GM18873 (cell line): ENCODE data around the gene MAP2K3.
"Not testable (repeated sequence)": the region's sequence is repeated elsewhere in the genome, so short reads cannot be mapped to it uniquely, and the experiment has no call there.

ENCODE experiments used
- ATAC-seq: cut with Tn5 transposase; IDR thresholded peaks from one replicate; pipeline ENCODE4 v1.9.1; 2021; ENCODE audit warnings: mild to moderate bottlenecking, moderate library complexity, moderate number of reproducible peaks; ENCODE audit not compliant: unreplicated experiment, low FRiP score

Gene MAP2K3

DNA sequence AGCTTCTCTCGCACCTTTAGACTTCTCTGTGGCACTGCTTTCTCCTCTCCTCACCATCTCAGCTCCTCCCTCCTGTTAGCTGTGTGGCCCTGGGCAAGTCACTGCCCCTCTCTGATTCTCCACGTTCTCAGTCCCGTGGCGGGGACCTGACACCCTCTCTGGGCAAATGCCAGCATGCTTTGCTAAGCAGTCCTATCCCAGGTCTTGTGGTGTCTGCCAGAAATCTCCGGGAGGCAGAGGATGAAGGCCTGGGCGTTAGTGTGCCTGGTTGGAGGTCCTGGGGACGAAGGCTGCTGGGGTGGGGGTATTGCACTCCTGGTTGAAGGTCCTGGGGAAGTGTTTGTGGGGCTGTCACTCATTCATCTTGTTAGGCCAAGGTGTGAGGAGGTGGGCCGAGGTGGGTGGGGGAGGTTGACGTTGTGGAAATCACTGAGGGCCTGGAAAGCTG, 37.3 kb downstream of the MAP2K3 start:
- not testable (repeated sequence) for ATAC-seq

DNA sequence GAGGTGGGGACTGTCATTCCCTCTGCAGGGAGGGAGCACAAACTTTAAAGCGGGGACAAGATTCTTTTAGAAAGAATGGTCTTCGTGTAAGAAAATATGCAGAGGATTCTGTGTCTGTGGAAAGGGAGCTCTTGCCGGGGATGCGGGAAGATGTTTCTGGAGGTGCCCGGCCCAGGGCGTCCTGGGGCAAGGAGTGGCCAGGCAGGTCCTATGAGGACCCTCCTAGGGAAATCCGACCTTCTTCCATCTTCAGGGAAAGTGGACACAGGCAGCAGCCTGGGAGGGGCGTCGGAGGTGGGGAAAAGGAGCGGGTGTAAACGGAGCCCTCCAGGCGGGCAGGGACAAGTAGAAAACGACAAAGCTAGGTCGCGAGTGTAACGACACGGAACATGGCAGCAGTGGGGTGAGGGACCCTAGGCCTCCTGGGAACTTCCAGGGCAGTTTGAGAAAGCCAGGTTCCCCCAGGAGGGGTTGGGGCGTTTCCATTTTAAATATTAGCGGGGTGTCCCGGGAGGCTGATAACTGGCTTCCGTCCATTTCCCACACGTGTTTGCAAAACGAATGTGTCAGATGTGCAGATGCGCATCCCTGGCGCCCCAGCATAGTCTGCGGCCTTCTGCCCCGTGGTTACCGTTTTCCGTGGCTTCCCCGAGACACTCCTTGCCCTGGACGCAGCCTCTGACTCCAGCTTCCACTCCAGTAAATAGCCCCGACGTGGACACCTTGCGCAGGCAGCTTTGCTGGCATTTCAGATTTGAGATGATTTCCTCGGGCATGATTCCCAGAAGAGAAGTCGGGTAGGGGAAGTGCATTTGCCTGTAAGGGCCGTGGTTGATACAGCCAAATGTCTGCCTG, 39.0 kb downstream of the MAP2K3 start:
- ATAC-seq = not testable (repeated sequence)

DNA sequence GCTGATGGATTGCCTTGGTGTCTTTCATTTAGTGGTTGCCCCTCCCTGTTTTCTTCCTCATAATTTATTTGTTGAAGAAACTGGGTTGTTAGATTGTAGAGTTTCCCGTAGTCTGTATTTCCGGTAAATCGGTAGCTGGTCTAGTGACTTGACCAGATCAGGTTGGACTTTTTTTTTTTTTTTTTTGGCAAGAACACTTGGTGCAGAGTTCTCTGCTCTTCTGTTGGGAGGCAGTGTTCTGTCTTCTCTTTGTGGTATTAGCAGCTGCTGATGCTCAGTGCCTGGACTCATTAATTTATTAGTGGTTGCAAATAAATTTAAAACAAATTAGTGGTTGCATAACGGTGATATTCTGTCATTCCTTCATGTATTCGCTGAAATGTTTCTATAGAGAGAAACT, 40.2 kb downstream of the MAP2K3 start:
- not testable (repeated sequence) for ATAC-seq

DNA sequence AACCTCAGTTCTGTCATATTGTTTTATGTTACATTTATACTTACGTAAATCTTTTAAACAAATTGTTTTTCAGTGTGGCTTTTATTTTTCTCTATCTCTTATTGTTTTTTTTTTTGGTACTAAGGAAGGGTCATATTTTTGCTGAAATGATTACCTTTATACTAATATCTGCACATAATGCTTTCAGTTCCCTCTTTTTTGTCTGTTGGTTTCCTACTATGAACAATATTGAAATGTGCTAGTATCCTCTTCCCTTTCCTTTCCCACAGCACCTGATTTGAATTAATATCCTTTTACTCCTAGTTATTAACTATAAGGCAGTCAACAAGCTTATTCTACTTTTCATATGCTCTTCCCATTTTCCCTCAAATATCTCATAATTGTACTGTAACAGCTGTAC, 43.4 kb downstream of the MAP2K3 start:
- ATAC-seq = not testable (repeated sequence)

DNA sequence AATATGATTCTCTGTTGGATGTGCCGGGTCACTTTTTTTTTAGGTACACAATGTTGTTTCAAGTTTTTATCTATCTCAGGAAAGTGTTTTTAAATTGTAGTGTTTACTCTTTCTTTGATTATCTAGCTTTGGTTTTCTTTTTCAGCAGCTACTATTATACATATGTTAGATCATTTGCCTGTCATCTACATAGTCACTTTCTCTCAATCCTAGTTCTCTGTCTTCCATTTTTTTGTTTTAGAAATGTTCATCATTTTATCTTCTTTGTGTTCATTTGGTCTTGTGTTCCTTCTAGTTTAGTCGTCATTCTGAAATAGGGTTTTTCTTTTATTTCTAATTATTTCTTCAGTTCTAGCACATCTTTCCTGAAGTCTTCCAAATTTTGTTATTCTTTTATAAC, 44.3 kb downstream of the MAP2K3 start:
- not testable (repeated sequence) for ATAC-seq

DNA sequence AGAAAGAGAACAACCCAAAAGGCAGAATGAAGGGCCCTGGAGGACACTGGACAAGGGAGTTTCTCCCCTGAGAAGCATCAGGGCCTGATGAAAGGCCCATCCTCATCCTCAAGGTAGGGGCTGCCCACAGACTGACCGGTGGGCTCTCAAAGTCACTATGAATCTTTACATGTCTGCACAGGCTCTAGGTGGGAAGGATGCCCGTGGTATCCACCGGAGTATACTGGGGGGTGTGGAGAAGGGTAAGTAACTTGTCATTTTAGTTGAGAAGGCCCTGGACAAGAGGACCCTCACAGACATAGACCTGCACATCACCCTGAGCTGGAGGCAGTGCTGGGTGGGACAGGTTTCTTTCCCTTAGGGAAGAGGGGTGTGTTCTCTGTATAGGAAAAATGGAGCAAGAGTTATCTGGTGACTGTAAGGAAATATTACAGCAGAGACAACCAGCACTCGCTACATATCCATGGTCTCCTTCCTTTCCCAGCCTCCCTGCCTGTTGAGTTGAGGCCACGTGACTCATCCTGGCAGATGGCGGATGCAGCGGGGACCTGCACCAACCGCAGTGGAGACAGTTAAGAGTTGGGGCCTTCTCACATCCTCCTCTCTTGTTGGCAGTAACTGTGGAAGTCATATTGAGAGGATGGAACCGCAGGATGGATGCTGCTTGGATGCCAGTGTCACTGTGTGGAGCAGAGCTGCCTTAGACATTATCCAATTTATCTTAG, 46.1 kb downstream of the MAP2K3 start:
- ATAC-seq = no peak

DNA sequence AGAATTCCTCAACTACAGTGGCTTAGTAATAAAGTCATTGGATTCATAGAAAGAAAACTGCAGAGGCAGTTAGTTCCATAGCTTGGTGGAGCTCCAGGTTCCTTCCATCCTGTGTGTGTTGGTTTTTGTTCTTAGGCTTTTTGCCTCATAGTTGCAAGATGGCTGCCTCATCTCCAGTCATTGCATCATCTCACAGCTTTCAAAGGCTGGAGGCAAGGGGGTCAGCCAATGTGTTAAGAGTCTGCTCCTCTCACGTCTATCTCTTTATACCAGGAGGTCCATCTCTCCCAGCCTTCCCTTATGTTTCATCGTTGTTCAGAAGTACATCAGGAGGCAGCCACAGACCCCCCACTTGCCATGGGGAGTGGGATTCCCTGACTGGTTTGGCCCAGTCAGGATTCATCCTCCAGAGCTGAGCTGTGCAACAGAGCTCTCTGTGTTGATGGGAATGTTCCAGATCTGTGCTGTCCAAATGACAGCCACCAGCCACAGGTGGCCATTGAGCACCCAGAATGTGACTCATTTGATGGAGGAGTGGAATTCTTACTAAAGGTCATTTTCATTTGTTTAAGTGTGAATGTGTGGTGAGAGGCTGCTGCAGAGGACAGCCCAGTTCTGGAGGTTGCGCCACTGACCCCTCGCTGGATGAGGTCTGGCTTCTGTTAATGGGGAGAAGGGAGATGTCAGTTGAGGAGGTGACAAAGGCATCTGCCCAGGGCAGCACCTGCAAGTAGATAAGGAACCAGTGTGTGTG, 52.2 kb downstream of the MAP2K3 start:
- not testable (repeated sequence) for ATAC-seq

DNA sequence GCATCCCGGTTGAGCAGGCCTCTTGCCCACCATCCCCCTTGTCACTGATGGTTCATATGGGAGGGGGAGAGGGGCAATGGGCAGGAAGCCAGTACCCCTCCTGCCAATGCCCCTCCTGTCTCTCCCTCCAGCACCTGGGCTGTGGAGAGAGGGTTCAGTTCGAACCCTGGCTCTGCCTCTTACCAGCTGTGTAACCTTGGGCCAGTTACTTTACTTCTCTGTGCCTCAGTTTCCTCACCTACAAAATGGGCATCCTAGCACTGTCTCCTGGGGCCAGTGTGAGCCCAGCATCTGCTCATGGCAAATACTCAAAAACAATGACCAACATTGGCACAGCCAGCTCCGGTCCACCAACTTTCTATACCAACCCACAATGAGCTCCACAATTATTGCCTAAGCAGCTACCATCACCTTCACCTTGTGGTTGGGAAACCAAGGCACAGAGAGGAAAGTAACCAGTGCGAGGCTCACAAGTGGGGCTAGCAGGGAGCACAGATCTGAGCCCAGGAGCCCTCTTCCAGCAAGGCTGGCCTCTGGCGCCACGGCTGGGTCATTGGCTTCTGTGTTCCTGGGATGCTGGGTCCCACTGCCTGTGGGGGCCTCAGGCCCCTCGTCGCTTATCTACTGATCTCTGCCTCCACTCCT, 53.6 kb downstream of the MAP2K3 start:
- not testable (repeated sequence) for ATAC-seq

DNA sequence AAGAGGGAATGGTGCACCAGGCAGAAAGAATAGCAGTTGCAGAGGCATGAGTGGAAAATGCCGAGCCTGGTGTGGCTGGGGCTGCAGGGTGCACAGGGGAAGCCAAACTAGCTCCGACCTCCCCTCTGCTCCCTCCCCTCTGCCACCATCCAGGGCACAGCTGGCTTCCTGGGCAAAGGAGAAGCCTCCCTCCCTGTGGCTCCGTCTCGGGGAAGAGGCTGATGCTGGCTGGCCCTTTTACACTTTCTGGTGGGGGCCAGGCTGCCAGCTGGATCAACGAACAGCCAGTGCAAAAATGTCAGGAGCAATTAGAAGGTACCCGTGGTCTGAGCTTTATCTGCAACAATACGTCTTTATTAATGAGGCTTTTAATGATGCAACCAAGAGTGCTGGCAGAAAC, 54.5 kb downstream of the MAP2K3 start:
- no peak for ATAC-seq

DNA sequence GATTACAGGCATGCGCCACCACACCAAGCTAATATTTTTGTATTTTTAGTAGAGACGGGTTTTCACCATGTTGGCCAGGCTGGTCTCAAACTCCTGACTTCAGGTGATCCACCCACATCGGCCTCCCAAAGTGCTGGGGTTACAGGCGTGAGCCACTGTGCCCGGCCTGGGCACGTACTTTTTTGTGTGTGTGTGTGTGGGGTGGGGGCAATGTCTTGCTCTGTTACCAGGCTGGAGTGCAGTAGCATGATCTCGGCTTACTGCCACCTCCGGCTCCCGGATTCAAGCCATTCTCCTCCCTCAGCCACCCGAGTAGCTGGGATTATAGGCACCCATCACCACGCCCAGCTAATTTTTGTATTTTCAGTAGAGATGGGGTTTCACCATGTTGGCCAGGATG, 55.1 kb downstream of the MAP2K3 start:
- ATAC-seq = not testable (repeated sequence)

DNA sequence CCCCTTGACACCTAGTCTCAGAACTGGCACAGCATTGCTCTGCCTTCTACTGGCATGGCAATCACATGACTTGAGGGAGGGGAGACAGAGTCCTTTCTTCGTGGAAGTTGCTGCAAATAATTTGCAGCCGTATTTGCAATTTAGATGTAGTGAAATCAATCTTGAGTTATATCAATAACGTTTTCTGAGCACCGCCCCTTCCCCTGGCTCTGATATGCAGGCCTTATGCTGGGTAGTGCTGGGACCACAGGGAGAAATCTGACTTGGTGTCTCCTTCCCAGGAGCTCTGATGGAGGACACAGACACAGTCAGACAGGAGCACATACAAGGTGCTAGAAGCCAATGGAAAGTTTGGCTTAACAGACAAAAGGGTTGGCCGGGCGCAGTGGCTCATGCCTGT, 55.9 kb downstream of the MAP2K3 start:
- not testable (repeated sequence) for ATAC-seq

DNA sequence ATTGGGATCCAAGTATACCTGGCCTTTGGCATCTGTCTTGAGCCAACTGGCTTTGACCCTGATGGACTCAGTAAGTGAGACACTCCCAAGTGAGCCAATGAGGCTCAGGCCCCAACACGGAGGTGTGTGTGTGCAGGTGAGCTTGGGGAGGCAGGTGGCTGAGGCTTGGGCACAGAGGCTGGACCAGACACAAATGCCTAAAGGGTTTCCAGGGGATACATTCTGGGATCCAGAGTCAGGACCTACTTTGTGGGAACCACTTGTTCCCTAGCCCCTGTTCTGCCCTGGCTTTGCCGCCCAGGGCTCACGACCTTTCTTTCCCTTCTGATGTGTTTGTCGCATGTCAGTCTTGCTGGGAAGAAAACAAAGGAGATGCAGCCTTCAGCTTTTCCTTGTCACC, 56.8 kb downstream of the MAP2K3 start:
- ATAC-seq = not testable (repeated sequence)

DNA sequence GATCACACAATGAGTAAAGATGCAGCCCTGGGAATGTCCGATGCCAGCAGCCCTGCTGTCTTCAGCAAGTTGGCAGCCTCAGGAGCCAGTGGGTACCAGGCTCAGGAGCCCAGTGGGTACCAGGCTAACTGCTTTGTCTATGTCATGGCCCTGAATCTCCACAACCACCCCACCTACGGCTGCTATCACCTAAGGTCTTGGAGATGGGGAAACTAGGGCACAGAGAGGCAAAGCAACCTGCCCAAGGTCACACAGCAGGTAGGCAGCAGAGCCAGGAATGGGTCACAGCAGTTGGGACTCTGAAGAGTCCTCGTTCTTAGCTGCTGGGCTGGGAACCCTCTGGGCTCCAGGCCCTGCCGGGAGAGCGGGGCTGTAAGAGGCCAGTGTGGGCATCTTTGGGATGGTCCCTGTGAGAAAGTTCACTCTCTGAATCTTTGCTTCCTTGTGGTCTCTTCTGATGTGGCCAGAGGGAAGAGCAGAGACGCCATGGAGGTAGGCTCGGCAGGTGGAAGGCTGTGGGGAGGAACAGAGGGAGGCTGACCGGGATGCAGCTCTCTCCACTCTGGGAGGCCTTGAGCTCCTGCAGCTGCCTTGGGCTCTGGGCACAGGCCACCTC, 57.5 kb downstream of the MAP2K3 start:
- ATAC-seq = not testable (repeated sequence)

DNA sequence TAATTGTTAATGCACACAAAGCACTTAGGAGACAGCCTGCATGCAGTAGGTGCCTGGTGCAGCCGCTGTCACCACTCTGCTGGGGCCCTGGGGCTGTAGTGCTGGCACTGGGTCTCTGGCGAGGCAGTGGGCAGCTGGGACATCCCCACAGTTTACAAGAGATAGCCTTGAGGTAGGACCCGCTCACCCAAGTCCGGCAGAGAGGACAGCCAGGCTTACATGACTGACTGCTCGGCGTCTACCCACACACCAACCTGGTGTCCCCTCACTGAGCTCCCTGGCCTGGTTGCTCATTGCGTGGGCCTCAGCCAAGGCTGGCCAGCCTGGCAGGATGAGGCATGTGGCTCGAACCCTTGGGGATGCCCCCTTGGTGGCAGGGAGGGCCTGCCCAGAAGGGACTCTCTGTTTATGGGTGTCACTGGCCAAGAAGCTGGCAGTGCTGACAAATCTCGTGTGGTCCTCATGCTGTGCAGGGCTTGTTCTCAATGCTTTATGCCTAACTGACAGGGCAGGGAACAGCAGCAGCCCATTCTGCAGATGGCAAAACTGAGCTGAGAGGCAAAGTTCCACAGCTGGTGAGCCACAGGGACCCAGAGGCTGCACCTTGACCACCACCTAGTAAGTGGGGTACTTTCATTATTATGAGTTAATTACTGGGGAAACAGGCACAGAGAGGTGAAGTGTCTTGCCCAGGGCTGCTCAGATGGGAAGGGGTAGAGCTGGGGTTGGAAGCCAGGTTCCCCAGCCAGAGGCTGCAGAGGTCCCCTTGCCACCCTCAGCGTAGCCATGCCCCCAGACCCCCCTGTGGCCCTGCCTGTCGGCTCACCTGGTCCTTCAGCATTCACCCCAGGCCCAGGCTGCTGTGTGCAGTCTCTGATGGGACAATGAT, 58.8 kb downstream of the MAP2K3 start:
- ATAC-seq = not testable (repeated sequence)

DNA sequence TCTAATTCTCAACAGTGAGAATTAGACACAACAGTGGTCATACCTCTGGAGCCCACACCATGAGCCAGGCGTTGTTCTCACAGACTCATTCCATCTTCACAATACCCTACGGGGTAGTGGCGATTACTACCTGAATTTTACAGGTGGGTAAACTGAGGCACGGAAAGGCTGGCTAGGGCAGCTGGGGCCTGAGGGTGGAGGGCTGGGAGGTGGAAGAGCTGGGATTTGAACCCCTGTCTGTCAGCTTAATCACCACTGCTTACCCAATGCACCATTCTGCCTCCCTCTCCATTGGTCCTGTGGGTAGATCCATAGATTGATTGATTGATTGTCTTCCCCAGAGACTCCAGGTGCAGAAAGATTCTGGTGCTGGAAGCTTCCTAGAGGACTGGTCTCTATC, 60.3 kb downstream of the MAP2K3 start:
- ATAC-seq = not testable (repeated sequence)

DNA sequence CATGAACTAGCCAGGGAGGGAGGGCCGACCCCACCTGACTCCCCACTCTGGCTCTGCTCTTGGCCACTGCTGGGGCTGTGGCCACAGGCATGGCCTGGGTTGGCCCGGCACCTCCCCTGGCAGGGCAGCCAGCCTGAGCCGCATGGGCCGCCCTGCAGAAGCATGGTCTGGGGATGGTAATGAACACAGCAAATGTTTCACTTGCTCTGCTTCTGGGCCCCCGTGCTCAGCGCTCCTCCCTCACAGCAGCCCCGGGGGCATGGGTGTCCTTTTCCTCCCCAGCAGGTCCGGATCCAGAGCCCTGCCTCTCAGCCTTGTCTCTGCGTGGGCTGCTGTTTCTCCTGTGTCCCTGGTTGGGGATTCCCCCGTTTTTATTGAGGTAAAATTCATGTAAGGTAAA, 60.7 kb downstream of the MAP2K3 start:
- no peak for ATAC-seq

DNA sequence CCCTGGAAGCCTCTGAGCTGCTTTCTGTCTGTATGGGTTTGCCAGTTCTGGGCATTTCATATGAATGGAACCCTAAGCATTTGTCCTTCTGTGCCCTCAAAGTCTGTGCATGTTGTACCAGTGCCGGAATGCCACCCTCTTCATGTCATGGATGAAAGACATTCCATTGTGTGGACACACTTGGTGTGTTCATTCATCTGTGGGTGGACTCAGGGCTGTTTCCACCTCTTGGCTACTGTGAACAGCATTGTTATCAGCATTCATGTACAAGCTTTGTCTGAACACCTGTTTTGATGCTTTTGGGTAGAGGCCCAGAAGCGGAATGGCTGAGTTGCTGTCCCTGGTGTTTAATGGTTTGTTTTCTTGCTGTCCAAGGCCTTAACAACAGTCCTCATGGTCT, 61.6 kb downstream of the MAP2K3 start:
- ATAC-seq = not testable (repeated sequence)

DNA sequence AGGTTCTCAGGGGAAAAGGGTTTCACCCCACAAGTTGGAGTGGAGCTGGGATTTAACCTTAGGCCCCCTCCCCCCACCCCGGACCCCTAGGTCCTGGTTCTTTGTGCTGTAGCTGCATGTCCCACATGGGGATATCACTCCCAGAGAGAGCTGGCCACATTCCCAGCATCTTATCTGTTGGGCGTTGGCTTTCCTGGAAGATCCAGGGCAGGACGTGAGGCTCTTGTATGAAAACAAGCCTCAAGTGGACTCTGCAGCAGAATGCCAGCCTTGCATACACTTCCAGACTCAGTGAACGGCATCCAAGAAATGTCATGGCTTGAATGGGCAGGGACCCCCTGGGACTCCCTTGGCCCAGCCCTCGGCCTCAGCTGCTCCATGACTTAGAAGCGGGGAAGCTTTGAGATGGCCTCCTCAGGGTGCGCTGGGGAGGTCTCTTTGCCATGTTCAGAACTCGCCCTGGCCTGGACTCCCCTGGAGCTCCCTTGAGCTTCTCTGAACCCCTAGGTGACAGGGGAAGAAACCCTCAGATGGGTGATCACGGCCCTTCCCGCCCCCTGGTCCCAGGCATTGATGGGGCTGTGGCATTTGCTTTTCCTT, 62.2 kb downstream of the MAP2K3 start:
- not testable (repeated sequence) for ATAC-seq

DNA sequence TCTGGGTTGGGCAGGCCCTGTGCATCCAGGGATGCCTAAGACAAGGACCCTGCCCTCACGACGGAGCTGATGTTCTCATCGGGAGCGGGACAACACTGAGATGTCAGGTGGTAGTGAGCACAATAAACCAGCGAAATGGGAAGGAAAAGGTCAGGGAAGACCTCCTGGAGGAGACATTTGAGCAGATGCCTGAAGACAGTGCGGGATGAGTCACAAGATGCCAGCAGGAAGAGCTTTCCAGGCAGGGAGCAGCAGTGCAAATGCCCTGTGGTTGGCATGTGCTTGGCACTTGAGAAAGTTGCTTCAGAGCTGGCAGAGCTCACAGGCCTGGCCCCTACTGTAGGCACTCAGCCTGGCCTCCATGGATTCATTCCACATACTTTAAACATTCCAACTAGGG, 63.1 kb downstream of the MAP2K3 start:
- ATAC-seq = not testable (repeated sequence)
